NCI-H748 treated with DMSO at 0.1 percent for 48 hours (cell line): ENCODE data around the gene NEURL1B.

ENCODE experiments used
- DNase-seq: peaks from one replicate; lab custom pipeline; 2025; lab: John Stamatoyannopoulos, UW

The NEURL1B gene

GRCh38 chr5:172678902-172679301 lies 37.8 kb downstream of the NEURL1B start:
- DNase-seq = no peak

- no peak for DNase-seq
Observed at GRCh38 chr5:172679628-172680212, 38.7 kb downstream of the NEURL1B start.

GRCh38 chr5:172680921-172681320 lies 39.9 kb downstream of the NEURL1B start:
- DNase-seq = no peak

GRCh38 chr5:172681421-172681820 lies 40.4 kb downstream of the NEURL1B start:
- no peak for DNase-seq

- DNase-seq = no peak
Observed at GRCh38 chr5:172683264-172683644, 42.2 kb downstream of the NEURL1B start.

- DNase-seq = no peak
Observed at GRCh38 chr5:172683645-172684471, 42.8 kb downstream of the NEURL1B start.

- no peak for DNase-seq
Observed at GRCh38 chr5:172685091-172685490, 44.0 kb downstream of the NEURL1B start.

- no peak for DNase-seq
Observed at GRCh38 chr5:172686111-172686510, 45.0 kb downstream of the NEURL1B start.

- no peak for DNase-seq
Observed at GRCh38 chr5:172686539-172687390, 45.7 kb downstream of the NEURL1B start.

- DNase-seq = no peak
Observed at GRCh38 chr5:172687940-172688339, 46.9 kb downstream of the NEURL1B start.

- no peak for DNase-seq
Observed at GRCh38 chr5:172688349-172689217, 47.5 kb downstream of the NEURL1B start.

- no peak for DNase-seq
Observed at GRCh38 chr5:172689218-172689572, 48.1 kb downstream of the NEURL1B start.

GRCh38 chr5:172689801-172690200 lies 48.7 kb downstream of the NEURL1B start:
- no peak for DNase-seq

GRCh38 chr5:172690258-172691075 lies 49.4 kb downstream of the NEURL1B start:
- DNase-seq = no peak

GRCh38 chr5:172691886-172692285 lies 50.8 kb downstream of the NEURL1B start:
- DNase-seq = no peak

- DNase-seq = no peak
Observed at GRCh38 chr5:172692451-172692850, 51.4 kb downstream of the NEURL1B start.

GRCh38 chr5:172692981-172693380 lies 51.9 kb downstream of the NEURL1B start:
- DNase-seq = no peak

- DNase-seq = no peak
Observed at GRCh38 chr5:172694061-172694460, 53.0 kb downstream of the NEURL1B start.

GRCh38 chr5:172694541-172694940 lies 53.5 kb downstream of the NEURL1B start:
- DNase-seq = no peak

GRCh38 chr5:172695232-172696054 lies 54.4 kb downstream of the NEURL1B start:
- DNase-seq = no peak
